ENCODE data around the gene ULK4. TPM values are rescaled to one million over a fixed set of nuclear protein-coding genes. Genes with fewer than 3 reads are reported as not detected.

The ULK4 gene
- total and polyA plus RNA-seq, 12 donors, result 1.6 to 24.5 (median 6.9) TPM

- 85 to 100% (median 94%) methylated on average over 2 of the region's 2 CpGs for WGBS, 4 donors
- no peak for DNase-seq
These were observed 653.8 kb downstream of the ULK4 start for GRCh38 chr3:41308119-41308518.

GRCh38 chr3:41307065-41307464 lies 654.8 kb downstream of the ULK4 start:
- TF ChIP-seq POLR2A (IDR thresholded peaks at IDR 0.05) (no peak), CTCF (IDR thresholded peaks at IDR 0.05) (no peak)
- H3K27ac ChIP-seq, result no peak overlapping the region
- intact Hi-C loops (cut with DNase I), result no loop called here
- no peak overlapping the region for H3K4me3 ChIP-seq
- H3K36me3 ChIP-seq (replicated peaks in 1 of 2), result no peaks in the 10 kb centered on the region
- H3K9me3 ChIP-seq (replicated peaks in 1 of 3), result no peaks in the 10 kb centered on the region
- no peaks in the 10 kb centered on the region for H3K27me3 ChIP-seq
- no peak for DNase-seq
- WGBS, 4 donors, result 78 to 91% (median 84%) methylated on average over 2 of the region's 2 CpGs
- no peaks in the 10 kb centered on the region for H3K4me1 ChIP-seq (replicated peaks in 1 of 2)

More at GRCh38 chr3:41308119-41308518, 653.8 kb downstream of the ULK4 start:
- Histone ChIP-seq H3K27ac (no peak overlapping the region), H3K4me1 (replicated peaks in 1 of 2) (no peaks in the 10 kb centered on the region), H3K4me3 (no peak overlapping the region), H3K36me3 (replicated peaks in 1 of 2) (no peaks in the 10 kb centered on the region), H3K9me3 (replicated peaks in 1 of 3) (no peaks in the 10 kb centered on the region), H3K27me3 (no peaks in the 10 kb centered on the region)
- intact Hi-C loops (cut with DNase I), result no loop called here
- TF ChIP-seq POLR2A (IDR thresholded peaks at IDR 0.05) (no peak), CTCF (IDR thresholded peaks at IDR 0.05) (no peak)

- WGBS, 4 donors, result 58 to 77% (median 63%) methylated on average over 2 of the region's 2 CpGs
- Histone ChIP-seq H3K27me3 (no peaks in the 10 kb centered on the region), H3K9me3 (replicated peaks in 1 of 3) (no peaks in the 10 kb centered on the region), H3K4me3 (no peak overlapping the region), H3K27ac (no peak overlapping the region), H3K4me1 (replicated peaks in 1 of 2) (no peaks in the 10 kb centered on the region), H3K36me3 (replicated peaks in 1 of 2) (no peaks in the 10 kb centered on the region)
- intact Hi-C loops (cut with DNase I), result no loop called here
- TF ChIP-seq POLR2A (IDR thresholded peaks at IDR 0.05) (no peak), CTCF (IDR thresholded peaks at IDR 0.05) (no peak)
- DNase-seq, result peak in 6 of 7 donors; percentile 24 to 67 (median 34)
These were observed 657.3 kb downstream of the ULK4 start for GRCh38 chr3:41304593-41304992.

- Histone ChIP-seq H3K27ac (no peak overlapping the region), H3K36me3 (replicated peaks in 1 of 2) (no peaks in the 10 kb centered on the region), H3K9me3 (replicated peaks in 1 of 3) (no peaks in the 10 kb centered on the region), H3K27me3 (no peaks in the 10 kb centered on the region), H3K4me1 (replicated peaks in 1 of 2) (no peaks in the 10 kb centered on the region), H3K4me3 (no peak overlapping the region)
- TF ChIP-seq CTCF (IDR thresholded peaks at IDR 0.05) (no peak), POLR2A (IDR thresholded peaks at IDR 0.05) (no peak)
- DNase-seq, result no peak
- intact Hi-C loops (cut with DNase I), result no loop called here
- 92 to 95% (median 93%) methylated on average over 4 of the region's 4 CpGs for WGBS, 4 donors
These were observed 659.6 kb downstream of the ULK4 start for GRCh38 chr3:41302295-41302694.
